ENCODE data around the gene ASXL2. TPM values are rescaled to one million over a fixed set of nuclear protein-coding genes. Genes with fewer than 3 reads are reported as not detected.

Gene ASXL2
- total RNA-seq, 6 experiments from 2014 or later, result 9.1 to 13.4 (median 12.0) TPM

- intact Hi-C loops (cut with DNase I), result no loop called here
- Histone ChIP-seq H3K36me3 (peaks cover 0 to 22% (median 11%) of the 10 kb centered on the region in 4 donors), H3K9me3 (no peaks in the 10 kb centered on the region), H3K4me3 (no peak overlapping the region), H3K4me1 (peaks cover 0 to 7% (median 0%) of the 10 kb centered on the region in 4 donors), H3K27me3 (no peaks in the 10 kb centered on the region), H3K27ac (no peak overlapping the region)
- ATAC-seq (no peak), DNase-seq (no peak)
- TF ChIP-seq POLR2A (IDR thresholded peaks at IDR 0.05), result no peak
- 92% methylated on average over 1 of the region's 1 CpG for WGBS (ENCODE audit: insufficient coverage, low coverage, low lambda C conversion rate, missing lambda C conversion rate)
These were observed 119.9 kb downstream of the ASXL2 start for GRCh38 chr2:25758348-25758747.

- intact Hi-C loops (cut with DNase I), result no loop called here
- WGBS (ENCODE audit: insufficient coverage, low coverage, low lambda C conversion rate, missing lambda C conversion rate), result 67% methylated on average over 1 of the region's 1 CpG
- no peak for DNase-seq
- ATAC-seq, result peak in 2 of 4 donors; percentile 33 to 53
- no peak overlapping the region for H3K4me3 ChIP-seq
- no peak overlapping the region for H3K27ac ChIP-seq
- peaks cover 0 to 7% (median 0%) of the 10 kb centered on the region in 4 donors for H3K4me1 ChIP-seq
- H3K9me3 ChIP-seq, result no peaks in the 10 kb centered on the region
- peaks cover 0 to 23% (median 11%) of the 10 kb centered on the region in 4 donors for H3K36me3 ChIP-seq
- TF ChIP-seq, protein P1, sequence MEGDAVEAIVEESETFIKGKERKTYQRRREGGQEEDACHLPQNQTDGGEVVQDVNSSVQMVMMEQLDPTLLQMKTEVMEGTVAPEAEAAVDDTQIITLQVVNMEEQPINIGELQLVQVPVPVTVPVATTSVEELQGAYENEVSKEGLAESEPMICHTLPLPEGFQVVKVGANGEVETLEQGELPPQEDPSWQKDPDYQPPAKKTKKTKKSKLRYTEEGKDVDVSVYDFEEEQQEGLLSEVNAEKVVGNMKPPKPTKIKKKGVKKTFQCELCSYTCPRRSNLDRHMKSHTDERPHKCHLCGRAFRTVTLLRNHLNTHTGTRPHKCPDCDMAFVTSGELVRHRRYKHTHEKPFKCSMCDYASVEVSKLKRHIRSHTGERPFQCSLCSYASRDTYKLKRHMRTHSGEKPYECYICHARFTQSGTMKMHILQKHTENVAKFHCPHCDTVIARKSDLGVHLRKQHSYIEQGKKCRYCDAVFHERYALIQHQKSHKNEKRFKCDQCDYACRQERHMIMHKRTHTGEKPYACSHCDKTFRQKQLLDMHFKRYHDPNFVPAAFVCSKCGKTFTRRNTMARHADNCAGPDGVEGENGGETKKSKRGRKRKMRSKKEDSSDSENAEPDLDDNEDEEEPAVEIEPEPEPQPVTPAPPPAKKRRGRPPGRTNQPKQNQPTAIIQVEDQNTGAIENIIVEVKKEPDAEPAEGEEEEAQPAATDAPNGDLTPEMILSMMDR (IDR thresholded peaks at IDR 0.05), result no peak
- no peak for TF ChIP-seq POLR2A (IDR thresholded peaks at IDR 0.05)
- H3K27me3 ChIP-seq, result no peaks in the 10 kb centered on the region
These were observed 120.4 kb downstream of the ASXL2 start for GRCh38 chr2:25757906-25758305.

DNA sequence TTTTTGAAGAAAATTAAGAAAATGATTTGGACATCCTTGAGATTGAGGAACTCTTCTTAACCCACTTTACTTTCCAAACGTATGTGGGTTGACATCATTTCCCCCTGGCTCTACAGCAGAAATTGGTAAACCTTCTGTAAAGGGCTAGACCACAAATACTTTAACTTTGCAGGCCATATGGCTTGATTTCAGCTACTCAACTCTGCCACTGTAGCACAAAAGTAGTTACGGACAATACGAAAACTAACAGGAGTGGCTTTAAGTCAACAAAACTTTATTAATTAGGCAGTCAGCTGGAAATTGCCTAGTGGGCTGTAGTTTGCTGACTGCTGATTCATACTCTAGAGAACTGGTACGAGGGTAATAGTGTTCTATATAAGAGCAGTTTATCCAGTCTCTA lies 121.8 kb downstream of the ASXL2 start:
- Histone ChIP-seq H3K4me1 (peaks cover 0 to 7% (median 0%) of the 10 kb centered on the region in 4 donors), H3K27ac (no peak overlapping the region), H3K4me3 (no peak overlapping the region), H3K27me3 (no peaks in the 10 kb centered on the region), H3K36me3 (peaks cover 2 to 34% (median 11%) of the 10 kb centered on the region in 4 donors), H3K9me3 (no peaks in the 10 kb centered on the region)
- DNase-seq (no peak), ATAC-seq (no peak)
- WGBS (ENCODE audit: insufficient coverage, low coverage, low lambda C conversion rate, missing lambda C conversion rate), result 80% methylated on average over 4 of the region's 4 CpGs
- TF ChIP-seq, protein P1 (IDR thresholded peaks at IDR 0.05), result no peak
- no peak for TF ChIP-seq POLR2A (IDR thresholded peaks at IDR 0.05)
- intact Hi-C loops (cut with DNase I), result no loop called here

- no peaks in the 10 kb centered on the region for H3K27me3 ChIP-seq
- intact Hi-C loops (cut with DNase I), result no loop called here
- no peaks in the 10 kb centered on the region for H3K4me1 ChIP-seq
- no peak overlapping the region for H3K4me3 ChIP-seq
- WGBS (ENCODE audit: insufficient coverage, low coverage, low lambda C conversion rate, missing lambda C conversion rate), result 77% methylated on average over 3 of the region's 5 CpGs
- no peak for TF ChIP-seq POLR2A (IDR thresholded peaks at IDR 0.05)
- TF ChIP-seq, protein P1 (IDR thresholded peaks at IDR 0.05), result no peak
- DNase-seq, result no peak
- H3K36me3 ChIP-seq, result peaks cover 0 to 54% (median 12%) of the 10 kb centered on the region in 4 donors
- no peaks in the 10 kb centered on the region for H3K9me3 ChIP-seq
- no peak overlapping the region for H3K27ac ChIP-seq
- ATAC-seq, result no peak
These were observed 128.6 kb downstream of the ASXL2 start for GRCh38 chr2:25749676-25750075.

DNA sequence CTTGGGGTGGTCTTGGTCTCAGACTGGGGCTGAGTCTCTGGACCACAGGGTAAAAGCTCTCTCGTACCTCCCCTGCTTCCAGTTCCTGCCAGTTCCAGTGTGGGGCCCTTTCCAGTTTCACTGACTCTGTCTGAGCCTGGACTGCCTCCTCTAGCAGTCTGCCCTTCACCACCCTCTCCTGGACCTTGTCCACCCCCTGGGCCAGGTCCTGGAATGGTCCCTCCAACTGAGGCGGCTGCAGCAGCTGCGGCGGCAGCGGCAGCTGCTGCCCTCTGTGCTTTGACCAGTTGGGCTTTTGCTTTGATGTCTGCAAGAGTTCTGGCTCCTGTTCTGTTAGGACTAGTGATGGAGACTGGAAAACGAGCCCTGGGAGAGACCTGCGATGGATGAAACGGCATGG lies 134.2 kb downstream of the ASXL2 start:
- no peaks in the 10 kb centered on the region for H3K27me3 ChIP-seq
- no peaks in the 10 kb centered on the region for H3K9me3 ChIP-seq
- peaks cover 0 to 13% (median 3%) of the 10 kb centered on the region in 4 donors for H3K4me1 ChIP-seq
- DNase-seq (no peak), ATAC-seq (peak in 1 of 4 donors; percentile 14)
- 95% methylated on average over 5 of the region's 8 CpGs for WGBS (ENCODE audit: insufficient coverage, low coverage, low lambda C conversion rate, missing lambda C conversion rate)
- H3K36me3 ChIP-seq, result peaks cover 0 to 40% (median 3%) of the 10 kb centered on the region in 4 donors
- H3K4me3 ChIP-seq, result no peak overlapping the region
- intact Hi-C loops (cut with DNase I), result no loop called here
- H3K27ac ChIP-seq, result no peak overlapping the region
- TF ChIP-seq, protein P1 (IDR thresholded peaks at IDR 0.05), result no peak
